Activated T-cell treated with anti-CD3 and anti-CD28 coated beads for 4 hours (primary cell): Measurements from ENCODE around the gene SPATC1L.
"Not testable (repeated sequence)": the region's sequence is repeated elsewhere in the genome, so short reads cannot be mapped to it uniquely, and the experiment has no call there.

Source experiments
- DNase-seq: peaks from one replicate; pipeline ENCODE4 v3.0.0-alpha.2; 2020

The SPATC1L gene

GRCh38 chr21:46199436-46200373, 15.4 kb upstream of the SPATC1L start:
- DNase-seq = no peak

DNA sequence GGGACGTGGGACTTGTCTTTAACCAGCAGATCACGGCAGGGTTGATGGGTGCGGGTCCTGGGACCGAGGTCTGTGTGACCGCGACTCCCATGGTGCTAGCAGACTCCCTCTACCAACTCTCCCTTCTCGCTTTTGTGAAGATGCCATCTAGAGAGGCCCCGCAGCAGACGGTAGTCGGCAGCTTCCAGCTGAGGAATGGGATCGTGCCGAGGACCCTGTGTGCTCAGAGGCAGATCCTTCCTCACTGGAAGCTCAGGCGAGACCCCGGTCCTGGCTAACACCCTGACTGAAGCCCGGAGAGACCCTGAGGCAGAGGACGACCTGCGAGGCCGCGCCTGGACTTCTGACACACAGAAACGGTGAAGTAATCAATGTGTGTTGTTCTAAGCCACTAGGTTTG, 12.5 kb upstream of the SPATC1L start:
- DNase-seq = no peak

DNA sequence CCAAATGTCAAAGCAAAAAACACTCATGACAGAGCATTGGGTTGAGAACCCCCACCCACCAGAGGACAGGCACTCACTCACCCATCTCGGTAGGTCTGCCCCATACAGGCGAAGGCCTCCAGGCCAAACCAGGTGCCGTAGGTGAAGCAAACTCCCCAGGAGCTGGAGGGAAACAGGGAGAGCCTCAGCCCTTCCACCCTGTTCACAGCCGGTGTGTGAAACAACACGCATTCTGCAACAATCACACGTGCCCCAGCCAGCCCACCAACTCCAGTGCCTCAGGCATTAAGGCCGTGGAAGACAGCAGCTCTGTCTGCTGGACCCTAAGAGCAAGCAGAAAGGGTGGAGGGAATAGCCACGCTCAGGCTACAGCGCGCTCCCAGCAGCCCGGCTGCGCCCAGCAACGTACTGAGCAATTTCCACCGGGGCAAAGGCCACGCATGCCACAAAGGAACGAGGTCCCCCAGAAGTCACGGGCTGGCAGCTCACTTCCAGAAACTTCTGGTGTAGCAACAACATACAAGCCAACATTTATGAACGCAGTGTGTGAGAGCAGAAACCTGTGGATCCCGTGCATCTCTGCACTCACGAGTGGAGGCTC, 11.4 kb upstream of the SPATC1L start:
- DNase-seq = no peak

GRCh38 chr21:46194374-46195334, 10.4 kb upstream of the SPATC1L start:
- DNase-seq = no peak

GRCh38 chr21:46193829-46194373, 9.6 kb upstream of the SPATC1L start:
- no peak for DNase-seq

GRCh38 chr21:46191686-46192575, 7.7 kb upstream of the SPATC1L start:
- no peak for DNase-seq

GRCh38 chr21:46191257-46191685, 7.0 kb upstream of the SPATC1L start:
- no peak for DNase-seq

DNA sequence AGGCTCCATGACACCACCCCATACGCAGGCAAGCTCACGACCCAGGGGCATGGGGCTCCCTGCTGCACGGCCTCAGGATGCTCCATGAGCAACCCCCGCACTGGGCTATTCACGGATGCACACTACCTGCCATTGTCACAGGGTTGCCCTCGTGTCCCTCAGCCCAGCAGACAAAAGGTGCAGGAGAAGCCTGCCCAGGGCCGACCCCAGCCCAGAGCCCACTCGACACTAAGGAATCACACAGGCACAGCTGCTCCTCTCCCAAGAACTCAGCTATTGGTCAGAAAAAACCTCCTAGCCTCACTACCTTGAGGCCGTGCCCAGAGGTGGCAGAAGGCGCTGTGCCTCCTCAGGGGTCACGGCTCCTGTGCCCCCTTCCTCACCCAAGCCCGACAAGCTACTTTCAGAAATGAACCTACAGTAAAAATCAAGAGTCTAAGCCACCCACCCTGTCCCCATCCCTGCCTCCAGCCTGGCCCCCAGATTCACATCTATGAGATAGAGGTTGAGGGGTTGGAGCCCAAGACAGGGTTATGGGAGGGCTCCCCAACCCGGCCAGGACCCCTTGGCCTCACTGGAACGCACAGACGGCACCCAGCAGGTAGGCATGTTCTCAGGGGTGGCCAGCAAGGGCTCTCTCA, 6.4 kb upstream of the SPATC1L start:
- DNase-seq = no peak

GRCh38 chr21:46189959-46190490, 5.8 kb upstream of the SPATC1L start:
- DNase-seq = no peak

DNA sequence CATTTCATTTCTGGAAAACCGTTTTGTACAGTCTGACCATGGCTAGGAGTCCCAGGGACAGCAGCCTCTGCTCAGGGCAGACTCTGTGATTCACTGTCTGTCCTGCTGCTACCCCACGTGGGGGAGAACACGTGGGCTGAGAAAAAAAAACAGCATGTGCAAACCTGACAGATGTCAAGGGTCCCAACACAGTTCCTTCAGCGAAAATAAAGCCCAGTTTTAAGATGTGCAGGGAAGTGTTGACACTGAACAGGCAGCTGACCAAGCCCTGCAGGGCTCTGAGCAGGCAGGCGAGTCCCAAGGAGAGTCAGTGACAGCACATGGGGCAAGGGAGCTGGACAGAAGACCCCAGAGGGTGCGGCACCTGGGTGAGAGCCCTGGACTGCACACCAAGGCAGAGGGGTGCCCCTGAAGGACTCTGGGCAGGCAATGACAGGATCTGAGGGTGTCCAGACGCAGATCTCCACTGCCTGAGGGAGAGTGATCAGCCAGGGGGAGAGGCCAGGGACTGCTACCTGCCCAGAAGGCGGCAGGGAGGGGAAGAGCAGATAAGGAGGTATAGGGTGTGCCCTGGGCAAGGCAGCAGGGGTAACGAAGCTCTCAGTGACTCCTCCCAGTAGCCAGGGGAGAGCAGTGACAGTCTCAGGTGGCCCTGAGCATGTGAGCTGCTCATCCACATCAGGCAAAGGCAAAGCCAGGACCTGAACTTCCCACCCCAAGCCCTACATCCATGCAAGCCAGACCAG, 5.1 kb upstream of the SPATC1L start:
- no peak for DNase-seq

- DNase-seq = no peak
Measured at GRCh38 chr21:46188226-46189212, 4.3 kb upstream of the SPATC1L start.

DNA sequence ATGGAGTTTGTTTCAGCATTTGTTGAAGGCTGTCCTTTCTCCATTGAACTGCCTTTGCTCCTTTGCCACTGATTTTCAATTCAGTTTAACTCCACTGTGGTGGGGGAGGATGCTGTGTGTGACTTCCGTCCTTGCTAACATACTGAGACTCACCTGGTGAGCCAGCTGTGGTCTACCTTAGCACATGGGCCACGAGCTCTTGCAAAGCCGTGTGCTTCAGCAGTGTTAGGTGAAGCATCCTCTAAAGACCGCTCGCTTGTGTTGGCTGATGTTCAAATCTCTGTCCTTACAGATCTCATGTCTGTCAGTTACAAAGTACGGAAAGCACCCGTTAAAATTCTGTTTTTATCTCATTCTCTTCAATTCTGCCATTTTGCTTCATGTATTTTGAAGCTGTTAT, 3.6 kb upstream of the SPATC1L start:
- DNase-seq = no peak

- DNase-seq = no peak
Measured at GRCh38 chr21:46187261-46187660, 3.0 kb upstream of the SPATC1L start.

DNA sequence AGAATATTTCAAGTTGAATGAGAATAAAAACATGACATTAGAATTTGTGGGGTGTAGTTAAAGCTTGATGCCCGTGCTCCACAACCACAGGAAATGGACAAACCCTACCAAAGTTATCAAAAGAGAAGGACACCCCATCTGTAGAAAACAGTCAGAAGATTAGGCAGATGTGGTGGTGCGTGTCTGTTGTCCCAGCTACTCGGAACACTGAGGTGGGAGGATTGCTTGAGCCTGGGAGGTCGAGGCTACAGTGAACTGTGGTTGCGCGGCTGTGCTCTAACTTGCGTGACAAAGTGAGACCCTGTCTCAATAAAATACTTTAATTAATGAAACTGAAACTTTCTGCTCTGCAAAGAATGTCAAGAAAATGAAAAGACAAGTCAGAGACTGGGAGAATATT, 1.5 kb upstream of the SPATC1L start:
- no peak for DNase-seq

DNA sequence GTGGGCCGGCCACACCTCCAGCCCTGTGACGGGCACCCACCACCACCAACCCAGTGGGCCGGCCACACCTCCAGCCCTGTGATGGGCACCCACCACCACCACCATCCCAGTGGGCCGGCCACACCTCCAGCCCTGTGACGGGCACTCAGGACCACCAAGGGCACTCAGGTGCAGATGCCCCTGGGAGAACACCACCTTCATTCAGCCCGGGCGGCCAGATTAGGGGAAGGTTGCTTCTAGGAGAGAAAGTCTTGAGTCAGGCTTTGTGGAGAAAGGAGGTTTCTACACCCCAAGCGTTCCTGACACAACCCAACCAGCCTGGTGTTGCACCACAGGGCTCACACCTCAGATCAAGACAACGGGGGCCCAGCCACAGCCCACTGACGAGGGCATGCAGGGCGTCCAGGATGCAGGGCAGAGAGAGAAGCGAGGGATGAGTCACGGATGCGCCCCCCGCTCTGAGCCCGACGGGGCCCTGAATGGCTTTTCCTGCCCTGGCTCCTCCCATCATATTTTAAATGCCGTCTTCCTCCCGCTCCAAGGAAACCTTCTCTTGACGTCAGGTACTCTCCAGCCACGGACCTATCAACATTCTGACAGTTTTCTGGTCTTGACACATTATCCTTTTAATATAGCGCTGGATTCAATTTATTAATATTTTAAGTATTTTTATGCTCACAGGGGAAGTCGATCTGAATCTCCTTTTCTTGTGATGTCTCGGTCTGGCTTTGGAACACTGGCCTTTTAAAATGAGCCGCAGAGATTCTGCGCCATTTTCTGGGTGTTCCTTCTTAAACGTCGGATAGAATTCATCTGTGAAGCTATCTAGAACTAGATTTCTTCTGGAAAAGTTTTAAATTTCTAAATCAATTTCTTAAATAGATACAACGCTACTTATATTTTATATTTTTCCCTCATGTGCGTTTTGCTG, 631 bp upstream of the SPATC1L start:
- DNase-seq = peak; percentile 43

DNA sequence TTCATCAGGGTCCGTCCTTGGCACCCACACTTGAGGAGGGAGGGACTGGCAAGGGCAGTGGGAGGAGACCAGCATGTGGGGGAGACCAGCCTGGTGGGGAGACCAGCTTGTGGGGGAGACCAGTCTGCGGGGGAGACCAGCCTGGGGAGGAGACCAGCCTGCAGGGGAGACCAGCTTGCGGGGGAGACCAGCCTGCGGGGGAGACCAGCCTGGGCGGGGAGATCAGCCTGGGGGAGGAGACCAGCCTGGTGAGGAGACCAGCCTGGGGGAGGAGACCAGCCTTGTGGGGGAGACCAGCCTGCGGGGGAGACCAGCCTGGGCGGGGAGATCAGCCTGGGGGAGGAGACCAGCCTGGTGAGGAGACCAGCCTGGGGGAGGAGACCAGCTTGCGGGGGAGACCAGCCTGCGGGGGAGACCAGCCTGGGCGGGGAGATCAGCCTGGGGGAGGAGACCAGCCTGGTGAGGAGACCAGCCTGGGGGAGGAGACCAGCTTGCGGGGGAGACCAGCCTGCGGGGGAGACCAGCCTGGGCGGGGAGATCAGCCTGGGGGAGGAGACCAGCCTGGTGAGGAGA, 836 bp downstream of the SPATC1L start:
- DNase-seq = not testable (repeated sequence)
